NCI-H1417 treated with DMSO at 0.1 percent for 48 hours (cell line): ENCODE measurements around the gene OR6N1.

ENCODE experiments used
- DNase-seq: peaks from one replicate; lab custom pipeline; 2025; lab: John Stamatoyannopoulos, UW

The OR6N1 gene, protein sequence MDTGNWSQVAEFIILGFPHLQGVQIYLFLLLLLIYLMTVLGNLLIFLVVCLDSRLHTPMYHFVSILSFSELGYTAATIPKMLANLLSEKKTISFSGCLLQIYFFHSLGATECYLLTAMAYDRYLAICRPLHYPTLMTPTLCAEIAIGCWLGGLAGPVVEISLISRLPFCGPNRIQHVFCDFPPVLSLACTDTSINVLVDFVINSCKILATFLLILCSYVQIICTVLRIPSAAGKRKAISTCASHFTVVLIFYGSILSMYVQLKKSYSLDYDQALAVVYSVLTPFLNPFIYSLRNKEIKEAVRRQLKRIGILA

DNA sequence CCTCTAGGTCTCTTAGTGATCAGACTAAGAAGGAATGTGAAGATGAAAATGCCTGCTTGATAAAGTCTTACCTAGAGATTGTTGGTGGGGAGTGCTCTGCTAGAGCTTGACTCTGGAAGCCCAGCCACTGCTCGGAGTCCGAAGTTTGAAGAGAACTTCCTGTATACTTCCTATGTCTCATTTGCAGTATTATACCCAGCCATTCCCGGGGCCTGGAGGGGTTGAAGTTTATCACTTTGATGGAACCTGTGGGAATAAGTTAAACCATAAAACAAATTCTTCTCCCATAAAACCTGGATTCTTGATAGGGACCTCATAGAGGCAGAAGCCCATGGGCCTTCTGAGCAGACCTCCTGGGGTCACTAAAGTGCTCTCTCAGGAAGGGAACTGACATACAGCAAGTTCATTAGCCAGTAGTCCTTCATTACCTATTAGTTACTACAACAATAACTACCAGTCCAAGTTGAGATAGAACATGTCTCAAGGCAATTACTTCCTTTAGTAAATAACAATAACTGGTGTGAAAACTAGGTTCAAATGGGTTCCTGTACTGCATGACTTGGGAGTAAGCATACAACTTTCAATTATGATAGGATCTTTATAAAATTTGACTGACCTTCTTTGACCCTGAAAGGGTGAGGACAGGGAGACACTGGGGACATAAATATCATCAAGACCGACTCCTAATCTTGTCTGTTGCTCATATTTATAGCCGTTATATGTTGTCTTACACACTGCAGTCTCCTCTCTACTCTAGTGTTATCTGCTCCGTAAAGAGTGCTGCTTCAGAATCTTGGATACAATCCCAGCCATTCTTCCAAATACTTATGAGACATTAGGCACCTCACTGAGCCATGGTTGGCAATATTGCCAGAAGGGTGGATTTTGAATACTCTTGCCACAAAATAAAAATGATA, at the start of gene OR6N1:
Gene OR6N1 (minus strand): TSS at position 246 of the 917 bp plus-strand sequence. CDS start 5,513 bp downstream, outside the sequence.
- DNase-seq: no peak

DNA sequence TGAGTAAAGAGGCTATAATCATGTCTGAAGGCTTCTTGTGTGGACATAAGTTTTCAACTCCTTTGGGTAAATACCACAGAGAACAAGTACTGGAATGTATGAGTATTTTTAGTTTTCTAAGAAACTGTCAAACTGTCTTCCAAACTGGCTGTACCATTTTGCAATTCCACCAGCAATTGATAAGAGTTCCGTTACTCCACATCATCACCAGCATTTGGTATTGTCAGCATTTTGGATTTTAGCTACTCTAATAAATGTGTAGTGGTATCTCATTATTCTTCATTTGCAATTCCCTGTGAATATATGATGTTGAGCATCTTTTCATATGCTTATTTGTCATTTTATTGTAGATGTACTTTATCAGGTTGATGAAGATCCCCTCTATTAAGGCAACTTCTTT, 49.7 kb upstream of the OR6N1 start:
- DNase-seq: no peak

GRCh38 chr1:158819461-158820443, 47.8 kb upstream of the OR6N1 start:
- no peak for DNase-seq

- DNase-seq: no peak
These were observed 47.0 kb upstream of the OR6N1 start for GRCh38 chr1:158818975-158819431.

DNA sequence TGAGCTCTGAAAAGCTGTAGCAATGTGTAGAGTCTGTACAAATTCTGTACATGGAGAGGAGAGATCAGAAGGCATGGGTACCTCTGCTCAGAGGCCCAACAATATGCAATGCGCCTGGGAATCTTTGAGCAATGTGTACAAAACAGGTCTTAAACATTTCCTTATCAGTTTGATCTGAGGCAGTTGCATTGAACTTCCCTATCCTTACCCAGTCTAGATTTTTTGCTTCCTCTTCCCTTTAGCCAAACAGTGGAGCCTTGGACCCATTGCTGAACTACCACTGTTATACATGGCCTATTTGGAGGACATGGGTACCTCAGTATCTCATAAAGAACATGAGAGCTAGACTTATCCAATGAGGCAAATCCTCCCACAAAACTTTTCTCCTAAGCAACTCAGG, 46.6 kb upstream of the OR6N1 start:
- DNase-seq: no peak

- DNase-seq: no peak
These were observed 43.0 kb upstream of the OR6N1 start for GRCh38 chr1:158814970-158815369.

GRCh38 chr1:158813164-158813563, 41.2 kb upstream of the OR6N1 start:
- no peak for DNase-seq

DNA sequence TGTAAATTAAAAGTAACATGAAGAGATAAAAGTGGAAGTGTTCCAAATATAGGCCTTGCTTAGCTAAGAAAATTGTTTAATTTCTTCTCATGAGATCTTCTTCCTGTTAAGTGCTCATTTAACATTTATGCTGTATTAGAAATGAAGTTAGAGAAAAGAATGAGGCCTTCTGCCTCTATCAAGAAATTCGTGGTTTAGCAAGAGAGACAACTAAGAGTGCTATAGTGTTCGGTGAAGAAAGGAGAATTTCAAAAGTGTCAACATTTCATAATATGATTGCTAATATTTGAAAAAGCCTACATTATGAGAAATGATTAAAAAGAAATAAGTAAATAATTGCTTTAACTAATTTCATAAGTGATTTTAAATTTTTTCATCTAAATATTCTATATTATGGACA, 40.3 kb upstream of the OR6N1 start:
- DNase-seq: no peak

- no peak for DNase-seq
These were observed 38.3 kb upstream of the OR6N1 start for GRCh38 chr1:158810311-158810710.

GRCh38 chr1:158809862-158810261, 37.9 kb upstream of the OR6N1 start:
- no peak for DNase-seq

- DNase-seq: no peak
These were observed 37.3 kb upstream of the OR6N1 start for GRCh38 chr1:158809256-158809655.

GRCh38 chr1:158806916-158807536, 35.0 kb upstream of the OR6N1 start:
- DNase-seq: no peak

DNA sequence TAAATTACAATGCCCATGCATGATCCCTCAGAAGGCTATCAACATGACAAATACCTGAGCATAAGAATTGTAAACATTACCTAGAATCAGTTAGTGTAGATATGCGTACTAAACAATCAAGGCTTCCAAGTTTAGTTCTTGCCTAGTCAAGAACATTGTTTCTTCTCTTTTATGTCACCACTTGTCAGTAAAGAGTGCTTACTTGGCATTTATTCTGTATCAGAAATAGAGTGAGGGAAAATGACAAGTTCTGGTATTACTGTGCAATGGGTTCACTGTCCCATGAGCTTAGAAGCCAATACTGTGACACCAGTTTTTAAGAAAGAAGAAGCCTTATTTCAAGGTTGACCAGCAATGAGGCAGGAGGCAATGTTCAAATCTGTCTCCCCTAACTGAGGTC, 31.7 kb upstream of the OR6N1 start:
- no peak for DNase-seq

DNA sequence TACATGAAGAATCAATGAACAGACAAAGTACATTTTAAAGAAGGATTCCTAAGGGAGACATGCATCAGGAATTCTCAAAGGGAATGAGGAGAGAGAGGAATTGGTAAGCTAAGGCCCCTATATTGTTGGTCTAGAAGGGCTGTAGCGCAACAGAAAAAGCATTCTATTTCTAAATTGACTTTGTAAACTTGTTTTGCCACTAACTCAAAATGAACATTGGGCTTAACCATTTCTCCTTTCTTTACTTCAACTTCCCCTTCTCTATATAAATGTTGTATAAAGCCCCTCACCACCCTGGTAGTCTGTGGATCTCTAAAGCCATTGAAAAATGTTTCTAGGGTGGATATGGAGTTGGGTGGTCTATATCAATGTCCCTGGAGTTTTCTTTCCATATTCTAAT, 29.4 kb upstream of the OR6N1 start:
- no peak for DNase-seq

DNA sequence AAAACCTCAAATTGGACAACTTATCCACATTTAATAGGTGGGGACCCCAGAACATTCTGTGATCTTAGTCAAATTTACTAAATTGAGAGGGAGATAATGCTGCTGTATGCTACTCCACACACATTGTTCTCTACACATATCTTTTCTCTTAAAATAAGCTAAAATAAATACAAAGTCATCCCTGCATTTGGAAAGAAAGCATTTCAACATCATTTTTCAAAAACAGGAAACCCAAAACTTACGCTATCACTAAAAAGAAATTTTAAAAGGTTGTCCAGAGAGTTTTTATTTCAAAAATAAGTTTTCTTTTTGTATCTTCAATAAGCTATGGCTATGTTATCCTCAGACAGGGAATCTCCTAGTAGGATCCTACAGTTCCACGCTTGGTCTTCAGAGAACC, 28.5 kb upstream of the OR6N1 start:
- no peak for DNase-seq

DNA sequence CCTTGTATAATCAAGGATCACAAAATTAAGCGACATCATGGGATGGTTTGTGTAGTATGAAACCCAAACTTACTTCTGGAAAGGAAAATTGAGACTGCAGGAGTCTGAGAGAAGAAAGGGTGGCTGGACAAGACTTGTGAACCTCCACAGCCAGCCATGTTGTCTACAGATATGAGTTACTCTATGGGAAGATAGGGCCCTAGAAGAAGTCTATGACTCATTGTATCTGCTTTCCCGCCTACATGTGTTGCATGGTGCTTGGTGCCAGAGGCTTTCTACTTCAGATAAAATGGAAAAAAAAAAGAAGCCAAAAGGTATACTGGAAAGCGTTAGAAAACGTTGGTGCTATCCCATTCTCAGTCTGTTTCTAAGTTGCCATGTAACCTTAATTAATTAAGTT, 27.7 kb upstream of the OR6N1 start:
- no peak for DNase-seq

GRCh38 chr1:158798531-158798930, 26.5 kb upstream of the OR6N1 start:
- DNase-seq: no peak

GRCh38 chr1:158794247-158794646, 22.3 kb upstream of the OR6N1 start:
- DNase-seq: no peak

DNA sequence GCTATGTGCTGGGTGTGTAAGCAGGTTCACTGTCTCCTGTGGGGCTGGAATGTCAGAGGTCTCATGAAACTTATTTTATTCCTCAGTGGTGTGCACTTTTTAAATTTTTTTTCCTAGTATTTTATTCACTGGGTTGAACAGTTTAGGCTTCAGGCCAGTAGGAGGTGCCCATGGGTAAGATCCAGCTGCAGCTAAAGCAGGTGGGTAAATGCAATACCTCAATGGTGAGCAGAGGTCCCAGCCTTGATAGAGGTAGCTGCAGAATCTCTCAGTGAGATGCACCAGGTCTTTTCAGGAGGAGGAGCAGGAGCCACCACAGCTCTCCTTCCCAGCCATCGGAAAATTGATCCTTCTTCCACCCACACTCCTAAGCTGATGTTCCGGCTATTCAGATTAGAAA, 21.6 kb upstream of the OR6N1 start:
- DNase-seq: no peak

DNA sequence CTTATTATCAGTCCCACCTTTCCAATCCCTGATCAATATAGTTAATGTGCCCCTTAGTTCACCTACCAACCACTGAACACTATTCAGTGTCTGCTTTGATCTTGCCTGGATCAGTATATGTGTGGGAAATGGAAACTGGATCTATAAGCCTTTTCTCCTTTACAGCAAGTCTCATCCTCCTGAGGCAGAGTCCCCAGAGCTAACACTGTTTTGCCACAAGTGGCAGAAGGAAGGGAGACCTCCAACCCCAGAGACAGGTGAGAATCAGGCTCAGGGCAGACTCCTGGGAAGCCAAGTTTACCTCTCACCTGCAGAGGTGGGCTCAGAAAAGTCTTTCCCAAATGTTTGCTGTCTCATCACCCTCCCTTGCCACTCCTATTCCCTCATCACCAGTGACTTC, 9.1 kb upstream of the OR6N1 start, which contains the start of gene OR6N2:
Gene OR6N2 (minus strand): TSS at position 101 of the 400 bp plus-strand sequence. CDS start 3,569 bp downstream, outside the sequence.
- no peak for DNase-seq

- DNase-seq: no peak
These were observed 17.6 kb downstream of the OR6N1 start, which contains the start of gene OR6K6 for GRCh38 chr1:158754420-158754819. Gene OR6K6 (plus strand): TSS chr1:158754720. CDS start chr1:158754888, 168 bp downstream.
